ENCODE results near the gene CLDN2.

GRCh38 chrX:106946464-106946863, 26.3 kb downstream of the CLDN2 start:
- TF ChIP-seq POLR2A (IDR thresholded peaks at IDR 0.05; ENCODE audit: low read length) (no peak), GATA1 (IDR thresholded peaks at IDR 0.05; ENCODE audit: low read depth, low read length) (no peak)

Measured in erythroblast (primary cell).